HepG2 (cell line): ENCODE measurements around the gene LRRC74B. TPM values are rescaled to one million over a fixed set of nuclear protein-coding genes. Genes with fewer than 3 reads are reported as not detected.

Source experiments
- ATF2 ChIP-seq: sonication (generic); formaldehyde crosslinking; IDR thresholded peaks from 2 replicates; pipeline ENCODE4 v1.4.0; 2020; ENCODE audit warnings: missing genetic modification reagents
- CBFB ChIP-seq: sonication (generic); formaldehyde crosslinking; IDR thresholded peaks from 2 replicates; pipeline ENCODE4 v1.4.0; 2020; ENCODE audit warnings: missing genetic modification reagents
- GLMP ChIP-seq: sonication (generic); formaldehyde crosslinking; IDR thresholded peaks from 2 replicates; pipeline ENCODE4 v1.9.0; 2021; ENCODE audit warnings: missing genetic modification reagents, mild to moderate bottlenecking, borderline replicate concordance
- HOXA3 ChIP-seq: sonication (generic); formaldehyde crosslinking; IDR thresholded peaks from 2 replicates; pipeline ENCODE4 v1.5.0; 2020; ENCODE audit warnings: missing genetic modification reagents
- JUN ChIP-seq: sonication (generic); formaldehyde crosslinking; IDR thresholded peaks from 2 replicates; pipeline ENCODE4 v1.4.0; 2020; ENCODE audit warnings: mild to moderate bottlenecking, missing genetic modification reagents
- KMT2B ChIP-seq: IDR thresholded peaks from 2 replicates; pipeline ENCODE4 v1.6.1; 2016; ENCODE audit warnings: missing genetic modification reagents, missing compliant biosample characterization
- POLR2AphosphoS2 ChIP-seq: IDR thresholded peaks from 2 replicates; pipeline ENCODE4 v1.6.1; 2011; ENCODE audit warnings: low read depth, low read length, improper control_type of control experiment
- SETDB1 ChIP-seq: sonication (generic); formaldehyde crosslinking; IDR thresholded peaks from 2 replicates; pipeline ENCODE4 v1.5.1; 2020; ENCODE audit warnings: missing genetic modification reagents, mild to moderate bottlenecking, borderline replicate concordance
- SIN3B ChIP-seq: fragments of 150-350 bp; IDR thresholded peaks from 2 replicates; pipeline ENCODE4 v1.6.1; 2014; ENCODE audit warnings: low read length
- ZKSCAN1 ChIP-seq: fragments of 150-350 bp; IDR thresholded peaks from 2 replicates; pipeline ENCODE4 v1.6.1; 2014; ENCODE audit warnings: low read length
- ZNF407 ChIP-seq: sonication (generic); formaldehyde crosslinking; IDR thresholded peaks from one replicate; pipeline ENCODE4 v1.5.1; 2020; ENCODE audit warnings: mild to moderate bottlenecking, missing genetic modification reagents; ENCODE audit errors: not compliant biosample characterization
- ZNF564 ChIP-seq: sonication (generic); formaldehyde crosslinking; IDR thresholded peaks from 2 replicates; pipeline ENCODE4 v1.8.1; 2023; ENCODE audit warnings: mild to moderate bottlenecking, missing genetic modification reagents
- ZNF703 ChIP-seq: sonication (generic); formaldehyde crosslinking; IDR thresholded peaks from 2 replicates; pipeline ENCODE4 v1.5.1; 2020; ENCODE audit warnings: missing genetic modification reagents, mild to moderate bottlenecking, moderate library complexity, borderline replicate concordance
- polyA plus RNA-seq, 8 experiments: library from polyadenylated mRNA; depleted of rRNA in 3 of 8; stranded (reverse) in 7 of 8; unstranded in 1 of 8; fragments of >200 nt; fragmentation: Illumina TruSeq in 4 of 8; extraction: Trizol in 4 of 8; gene quantifications; 2 replicates each; pipeline versions ENCODE4 v1.2.1 to v1.2.3, GENCODE V29; 2011 to 2016; ENCODE audit warnings: low read depth in 4 of 8, missing spikeins in 1 of 8, mixed read lengths in 1 of 8; ENCODE audit not compliant: insufficient read depth in 1 of 8
- total RNA-seq, 5 experiments: library from RNA; depleted of rRNA; stranded (reverse); fragments of >200 nt; fragmentation: Illumina TruSeq; extraction: Trizol; gene quantifications; 2 replicates each; pipeline ENCODE4 v1.2.3, GENCODE V29; 2016; ENCODE audit warnings: low read depth in 1 of 5

LRRC74B gene
- total and polyA plus RNA-seq, 2 of the 13 experiments (the other 11 are each of a cell fraction or from before 2014, with no cell fraction given): not detected

- no peak for TF ChIP-seq SETDB1
- no peak for TF ChIP-seq ZKSCAN1
- TF ChIP-seq ATF2 (CRISPR knock-in tag): peak; percentile 83
- no peak for TF ChIP-seq GLMP (CRISPR knock-in tag)
- TF ChIP-seq ZNF407 (CRISPR knock-in tag): no peak
- TF ChIP-seq JUN (CRISPR knock-in tag): peak; percentile 89
- TF ChIP-seq SIN3B: no peak
- 0 out of 2 replicates have a peak, but pooled peaks have one; percentile 30 for TF ChIP-seq CBFB (CRISPR knock-in tag)
- no peak for TF ChIP-seq POLR2AphosphoS2
- TF ChIP-seq KMT2B (CRISPR knock-in tag): no peak
- TF ChIP-seq ZNF703 (CRISPR knock-in tag): no peak
- TF ChIP-seq HOXA3: no peak; the same call in 1 of the 2 replicates
- no peak for TF ChIP-seq ZNF564 (CRISPR knock-in tag)
Measured at GRCh38 chr22:21102659-21103267, 57.0 kb downstream of the LRRC74B start (continued).
